K562 (cell line): ENCODE data around the gene BMP10.

Experiments used
- CBFB ChIP-seq: sonication (generic); formaldehyde crosslinking; IDR thresholded peaks from 2 replicates; pipeline ENCODE4 v1.4.0; 2020; ENCODE audit warnings: mild to moderate bottlenecking, missing genetic modification reagents
- KDM5B ChIP-seq: fragments of 200-600 bp; sonication (generic); IDR thresholded peaks from 2 replicates; pipeline ENCODE4 v1.6.1; 2012; ENCODE audit warnings: low read depth, mild to moderate bottlenecking, moderate library complexity, low read length, control low read depth, inconsistent platforms; ENCODE audit not compliant: insufficient replicate concordance
- MAZ ChIP-seq, 2 experiments: fragments of 450-650 bp in 1 of 2; sonication (generic) in 1 of 2; formaldehyde crosslinking; IDR thresholded peaks in 1 of 2; conservative IDR thresholded peaks in 1 of 2; 2 replicates each; pipeline versions ENCODE4 v1.4.0 to v1.5.0; 2020; ENCODE audit warnings: mild to moderate bottlenecking in 1 of 2, missing genetic modification reagents in 1 of 2
- POLR2AphosphoS5 ChIP-seq: IDR thresholded peaks from 2 replicates; pipeline ENCODE4 v1.6.1; 2011; ENCODE audit warnings: mild to moderate bottlenecking, low read depth, low read length, moderate library complexity; ENCODE audit not compliant: control insufficient read depth, insufficient read depth
- SMAD2 ChIP-seq: fragments of 150-350 bp; IDR thresholded peaks from 2 replicates; pipeline ENCODE4 v1.6.1; 2014; ENCODE audit warnings: low read depth, mild to moderate bottlenecking, low read length
- SP1 ChIP-seq: sonication (generic); formaldehyde crosslinking; IDR thresholded peaks from 2 replicates; pipeline ENCODE4 v1.8.1; 2022; ENCODE audit warnings: mild to moderate bottlenecking, missing genetic modification reagents
- TAF1 ChIP-seq: IDR thresholded peaks from 2 replicates; pipeline ENCODE4 v1.6.1; 2011; ENCODE audit warnings: mild to moderate bottlenecking, low read length, moderate library complexity; ENCODE audit not compliant: insufficient read depth, control insufficient read depth, severe bottlenecking; ENCODE audit errors: extremely low read depth
- ZNF146 ChIP-seq: IDR thresholded peaks from one replicate; pipeline ENCODE4 v1.6.1; 2018; ENCODE audit warnings: missing compliant biosample characterization; ENCODE audit not compliant: unreplicated experiment
- ZNF644 ChIP-seq: fragments of 200-800 bp; sonication (Bioruptor generic); IDR thresholded peaks from 2 replicates; pipeline ENCODE4 v1.6.1; 2016; ENCODE audit warnings: low read depth, missing genetic modification characterization, missing compliant biosample characterization
- TF ChIP-seq, protein P1 (sequence below), 3 experiments: IDR thresholded peaks in 2 of 3; conservative IDR thresholded peaks in 1 of 3; 2 replicates each; pipeline ENCODE4 v1.5.1; 2011 to 2012; ENCODE audit warnings: low read length in 3 of 3, mild to moderate bottlenecking in 3 of 3, control low read depth in 2 of 3, improper control_type of control experiment in 1 of 3, inconsistent platforms in 1 of 3, low read depth in 1 of 3, mixed read lengths in 1 of 3, moderate library complexity in 1 of 3; ENCODE audit not compliant: insufficient read depth in 2 of 3
- TF ChIP-seq, protein P2 (sequence below): IDR thresholded peaks from 2 replicates; pipeline ENCODE4 v1.6.1; 2014; ENCODE audit warnings: antibody characterized with exemption

DNA sequence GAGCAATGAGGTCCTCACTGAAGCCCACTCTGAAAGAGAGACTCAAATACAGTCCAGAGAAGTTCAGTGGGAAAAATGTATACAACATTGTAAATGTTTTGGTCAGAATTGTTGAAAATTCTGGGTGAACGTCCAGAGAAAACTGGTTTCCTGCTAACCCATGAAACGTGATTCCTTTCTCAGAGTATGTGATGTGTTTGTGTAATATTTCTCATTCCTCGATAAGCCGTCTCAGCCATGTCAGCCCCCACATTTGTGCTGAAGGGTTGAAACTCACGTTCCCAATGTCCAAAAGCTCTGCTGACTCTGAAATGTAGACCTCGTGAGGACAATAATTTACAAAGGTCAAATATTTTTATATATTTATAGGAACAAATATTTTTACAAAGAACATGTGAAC, 51.6 kb downstream of the BMP10 start:
- no peak for TF ChIP-seq POLR2AphosphoS5
- no peak for TF ChIP-seq SMAD2
- TF ChIP-seq ZNF644 (tag) = no peak
- no peak for TF ChIP-seq TAF1
- TF ChIP-seq SP1 (CRISPR knock-in tag) = no peak
- no peak for TF ChIP-seq CBFB
- TF ChIP-seq, protein P1, sequence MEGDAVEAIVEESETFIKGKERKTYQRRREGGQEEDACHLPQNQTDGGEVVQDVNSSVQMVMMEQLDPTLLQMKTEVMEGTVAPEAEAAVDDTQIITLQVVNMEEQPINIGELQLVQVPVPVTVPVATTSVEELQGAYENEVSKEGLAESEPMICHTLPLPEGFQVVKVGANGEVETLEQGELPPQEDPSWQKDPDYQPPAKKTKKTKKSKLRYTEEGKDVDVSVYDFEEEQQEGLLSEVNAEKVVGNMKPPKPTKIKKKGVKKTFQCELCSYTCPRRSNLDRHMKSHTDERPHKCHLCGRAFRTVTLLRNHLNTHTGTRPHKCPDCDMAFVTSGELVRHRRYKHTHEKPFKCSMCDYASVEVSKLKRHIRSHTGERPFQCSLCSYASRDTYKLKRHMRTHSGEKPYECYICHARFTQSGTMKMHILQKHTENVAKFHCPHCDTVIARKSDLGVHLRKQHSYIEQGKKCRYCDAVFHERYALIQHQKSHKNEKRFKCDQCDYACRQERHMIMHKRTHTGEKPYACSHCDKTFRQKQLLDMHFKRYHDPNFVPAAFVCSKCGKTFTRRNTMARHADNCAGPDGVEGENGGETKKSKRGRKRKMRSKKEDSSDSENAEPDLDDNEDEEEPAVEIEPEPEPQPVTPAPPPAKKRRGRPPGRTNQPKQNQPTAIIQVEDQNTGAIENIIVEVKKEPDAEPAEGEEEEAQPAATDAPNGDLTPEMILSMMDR (IDR thresholded peaks at IDR 0.05 in 2 of 3, conservative IDR thresholded peaks at IDR 0.05 in 1 of 3; ENCODE audit: insufficient read depth in 2 of 3, low read depth in 1 of 3, low read length in 3 of 3) = no peak
- no peak for TF ChIP-seq KDM5B
- no peak for TF ChIP-seq MAZ (CRISPR knock-in tag; conservative IDR thresholded peaks at IDR 0.05 in 1 of 2, IDR thresholded peaks at IDR 0.05 in 1 of 2)
- no peak for TF ChIP-seq ZNF146 (CRISPR knock-in tag)
- TF ChIP-seq, protein P2, sequence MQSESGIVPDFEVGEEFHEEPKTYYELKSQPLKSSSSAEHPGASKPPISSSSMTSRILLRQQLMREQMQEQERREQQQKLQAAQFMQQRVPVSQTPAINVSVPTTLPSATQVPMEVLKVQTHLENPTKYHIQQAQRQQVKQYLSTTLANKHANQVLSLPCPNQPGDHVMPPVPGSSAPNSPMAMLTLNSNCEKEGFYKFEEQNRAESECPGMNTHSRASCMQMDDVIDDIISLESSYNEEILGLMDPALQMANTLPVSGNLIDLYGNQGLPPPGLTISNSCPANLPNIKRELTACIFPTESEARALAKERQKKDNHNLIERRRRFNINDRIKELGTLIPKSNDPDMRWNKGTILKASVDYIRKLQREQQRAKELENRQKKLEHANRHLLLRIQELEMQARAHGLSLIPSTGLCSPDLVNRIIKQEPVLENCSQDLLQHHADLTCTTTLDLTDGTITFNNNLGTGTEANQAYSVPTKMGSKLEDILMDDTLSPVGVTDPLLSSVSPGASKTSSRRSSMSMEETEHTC = no peak
